ENCODE measurements around the gene KCNJ1. TPM values are rescaled to one million over a fixed set of nuclear protein-coding genes. Genes with fewer than 3 reads are reported as not detected.

Gene KCNJ1
- polyA plus RNA-seq, 1 experiment, result not detected

GRCh38 chr11:128904656-128905344 is 37.7 kb upstream of the KCNJ1 start:
- no peak for TF ChIP-seq CTCF (IDR thresholded peaks at IDR 0.05; ENCODE audit: low read depth, low read length)
- Histone ChIP-seq H3K27me3 (ENCODE audit: control insufficient read depth, insufficient read depth, low read length) (peaks cover 5% of the 10 kb centered on the region), H3K9me3 (ENCODE audit: control insufficient read depth, insufficient read depth, low read length) (no peaks in the 10 kb centered on the region), H3K4me3 (ENCODE audit: low read depth, low read length) (peak overlapping the region; percentile 60), H3K27ac (ENCODE audit: low read depth, low read length) (no peak overlapping the region)
- POLR2A ChIA-PET, result no interaction called here
- DNase-seq (ENCODE audit: low read depth, low spot score), result no peak
- CTCF ChIA-PET, result interaction anchor here (0.6 to 4.3 kb wide), 8 partner anchors 9 to 748 kb away, joined by 3 to 27 read pairs (median 5); partner anchors contain the start of gene KCNJ5

GRCh38 chr11:128904303-128904655 is 37.2 kb upstream of the KCNJ1 start:
- Histone ChIP-seq H3K9me3 (ENCODE audit: control insufficient read depth, insufficient read depth, low read length) (no peaks in the 10 kb centered on the region), H3K27ac (ENCODE audit: low read depth, low read length) (no peak overlapping the region), H3K4me3 (ENCODE audit: low read depth, low read length) (no peak overlapping the region), H3K27me3 (ENCODE audit: control insufficient read depth, insufficient read depth, low read length) (peaks cover 4% of the 10 kb centered on the region)
- CTCF ChIA-PET, result interaction anchor here (0.5 to 4.3 kb wide), 7 partner anchors 10 to 747 kb away, joined by 3 to 27 read pairs (median 4); partner anchors contain the start of gene KCNJ5
- DNase-seq (ENCODE audit: low read depth, low spot score), result no peak
- POLR2A ChIA-PET, result no interaction called here
- TF ChIP-seq CTCF (IDR thresholded peaks at IDR 0.05; ENCODE audit: low read depth, low read length), result no peak

GRCh38 chr11:128903248-128904061 is 36.4 kb upstream of the KCNJ1 start:
- POLR2A ChIA-PET, result no interaction called here
- Histone ChIP-seq H3K27me3 (ENCODE audit: control insufficient read depth, insufficient read depth, low read length) (peaks cover 4% of the 10 kb centered on the region), H3K9me3 (ENCODE audit: control insufficient read depth, insufficient read depth, low read length) (no peaks in the 10 kb centered on the region), H3K4me3 (ENCODE audit: low read depth, low read length) (no peak overlapping the region), H3K27ac (ENCODE audit: low read depth, low read length) (no peak overlapping the region)
- no peak for TF ChIP-seq CTCF (IDR thresholded peaks at IDR 0.05; ENCODE audit: low read depth, low read length)
- no peak for DNase-seq (ENCODE audit: low read depth, low spot score)
- CTCF ChIA-PET, result interaction anchor here (0.5 to 4.3 kb wide), 7 partner anchors 11 to 745 kb away, joined by 3 to 27 read pairs (median 4); partner anchors contain the start of gene KCNJ5

- ChIA-PET POLR2A (no interaction called here), CTCF (interaction anchor here (0.6 to 2.8 kb wide), 4 partner anchors 18 to 744 kb away, joined by 3 to 12 read pairs (median 4); no protein-coding TSS in a partner anchor)
- Histone ChIP-seq H3K9me3 (ENCODE audit: control insufficient read depth, insufficient read depth, low read length) (no peaks in the 10 kb centered on the region), H3K27me3 (ENCODE audit: control insufficient read depth, insufficient read depth, low read length) (peaks cover 4% of the 10 kb centered on the region), H3K4me3 (ENCODE audit: low read depth, low read length) (no peak overlapping the region), H3K27ac (ENCODE audit: low read depth, low read length) (peak overlapping the region; percentile 21)
- no peak for DNase-seq (ENCODE audit: low read depth, low spot score)
- no peak for TF ChIP-seq CTCF (IDR thresholded peaks at IDR 0.05; ENCODE audit: low read depth, low read length)
These were observed 35.5 kb upstream of the KCNJ1 start for GRCh38 chr11:128902515-128903066.
